ENCODE measurements around the gene ZFP90.

GRCh38 chr16:68491576-68491950, 47.5 kb upstream of the ZFP90 start:
- TF ChIP-seq CTCF (IDR thresholded peaks at IDR 0.05) (no peak), POLR2A (IDR thresholded peaks at IDR 0.05) (no peak)
